Esophagus muscularis mucosa (tissue), 4 donors: ENCODE measurements around the gene GPR153. TPM values are rescaled to one million over a fixed set of nuclear protein-coding genes. Genes with fewer than 3 reads are reported as not detected.
"Not testable (repeated sequence)": the region's sequence is repeated elsewhere in the genome, so short reads cannot be mapped to it uniquely, and the experiment has no call there.

Experiments used
- DNase-seq: peaks from one replicate; pipeline ENCODE4 v3.0.0-alpha.2; 2017; ENCODE audit errors: extremely low spot score
- H3K27ac ChIP-seq, 4 donors: fragments of 200-600 bp; sonication (generic); replicated peaks in 1 of 4; 1 replicate in 3 of 4; 2 replicates in 1 of 4; pipeline ENCODE4 v1.5.1; 2016 to 2019; ENCODE audit warnings: mild to moderate bottlenecking in 1 of 4
- H3K27me3 ChIP-seq, 4 donors: fragments of 200-600 bp; sonication (generic); one replicate each; pipeline versions ENCODE4 v1.5.1 to v1.6.0; 2016 to 2019
- H3K36me3 ChIP-seq, 4 donors: fragments of 200-600 bp; sonication (generic); one replicate each; pipeline ENCODE4 v1.5.1; 2016 to 2019
- H3K4me1 ChIP-seq, 4 donors: fragments of 200-600 bp; sonication (generic); one replicate each; pipeline ENCODE4 v1.5.1; 2016 to 2019
- H3K4me3 ChIP-seq, 4 donors: fragments of 200-600 bp; sonication (generic); 1 replicate in 2 of 4; 2 replicates in 2 of 4; pipeline ENCODE4 v1.5.1; 2016 to 2019; ENCODE audit warnings: mild to moderate bottlenecking in 4 of 4, moderate library complexity in 1 of 4
- H3K9me3 ChIP-seq, 4 donors: fragments of 200-600 bp; sonication (generic); 1 replicate in 3 of 4; 2 replicates in 1 of 4; pipeline ENCODE4 v1.5.1; 2016 to 2019
- EP300 ChIP-seq: sonication (generic); formaldehyde crosslinking; IDR thresholded peaks from one replicate; pipeline ENCODE4 v1.6.1; 2017; ENCODE audit warnings: antibody characterized with exemption
- POLR2A ChIP-seq: fragments of 450-650 bp; IDR thresholded peaks from one replicate; pipeline ENCODE4 v1.6.1; 2017; ENCODE audit warnings: antibody characterized with exemption, moderate library complexity, mild to moderate bottlenecking, low read depth
- POLR2AphosphoS5 ChIP-seq, 2 donors: sonication (generic); formaldehyde crosslinking; IDR thresholded peaks; one replicate each; pipeline ENCODE4 v1.6.1; 2017; ENCODE audit warnings: antibody characterized with exemption in 2 of 2
- WGBS: methylation state at CpG from one replicate; pipeline ENCODE4 v1.1.5; 2018; 5-methylcytosine and 5-hydroxymethylcytosine counted together
- intact Hi-C: fragments of 100-400 bp; cut with DNase I; formaldehyde crosslinking; loops from one replicate; pipeline ENCODE4 v1.15.1; 2023
- total RNA-seq, 4 donors: library from RNA; depleted of rRNA; stranded (reverse); fragments of >200 nt; gene quantifications; one replicate each; pipeline versions ENCODE4 v1.1.0 to v1.2.1, GENCODE V29; 2016
- TF ChIP-seq, protein P1 (sequence below), 3 experiments: fragments of 200-600 bp in 2 of 3; fragments of 450-650 bp in 1 of 3; sonication (generic) in 2 of 3; IDR thresholded peaks; one replicate each; pipeline ENCODE4 v1.5.1; 2017 to 2019; ENCODE audit warnings: antibody characterized with exemption in 3 of 3, mild to moderate bottlenecking in 2 of 3, moderate library complexity in 1 of 3

The GPR153 gene
- total RNA-seq = 10 to 100 TPM in 2 of 4 donors, 1 to 10 TPM in 2; 5.5 to 11.0 (median 9.3) TPM

GRCh38 chr1:6260961-6261614 lies at the start of gene GPR153:
Gene GPR153 (minus strand): TSS chr1:6261098. CDS start chr1:6254905, 6,193 bp downstream.
- DNase-seq = no peak
- peak within 1 kb of the TSS; percentile 70 to 83 (median 73) for H3K27ac ChIP-seq
- intact Hi-C loops = no loop called here
- H3K4me1 ChIP-seq = peaks cover 33 to 63% (median 51%) of the 10 kb centered on the region in 4 donors
- H3K9me3 ChIP-seq = no peaks in the 10 kb centered on the region
- peak within 1 kb of the TSS; percentile 64 to 74 (median 66) for H3K4me3 ChIP-seq
- no peaks in the 10 kb centered on the region for H3K36me3 ChIP-seq
- WGBS = 9% methylated on average over 7 of the region's 78 CpGs
- TF ChIP-seq, protein P1, sequence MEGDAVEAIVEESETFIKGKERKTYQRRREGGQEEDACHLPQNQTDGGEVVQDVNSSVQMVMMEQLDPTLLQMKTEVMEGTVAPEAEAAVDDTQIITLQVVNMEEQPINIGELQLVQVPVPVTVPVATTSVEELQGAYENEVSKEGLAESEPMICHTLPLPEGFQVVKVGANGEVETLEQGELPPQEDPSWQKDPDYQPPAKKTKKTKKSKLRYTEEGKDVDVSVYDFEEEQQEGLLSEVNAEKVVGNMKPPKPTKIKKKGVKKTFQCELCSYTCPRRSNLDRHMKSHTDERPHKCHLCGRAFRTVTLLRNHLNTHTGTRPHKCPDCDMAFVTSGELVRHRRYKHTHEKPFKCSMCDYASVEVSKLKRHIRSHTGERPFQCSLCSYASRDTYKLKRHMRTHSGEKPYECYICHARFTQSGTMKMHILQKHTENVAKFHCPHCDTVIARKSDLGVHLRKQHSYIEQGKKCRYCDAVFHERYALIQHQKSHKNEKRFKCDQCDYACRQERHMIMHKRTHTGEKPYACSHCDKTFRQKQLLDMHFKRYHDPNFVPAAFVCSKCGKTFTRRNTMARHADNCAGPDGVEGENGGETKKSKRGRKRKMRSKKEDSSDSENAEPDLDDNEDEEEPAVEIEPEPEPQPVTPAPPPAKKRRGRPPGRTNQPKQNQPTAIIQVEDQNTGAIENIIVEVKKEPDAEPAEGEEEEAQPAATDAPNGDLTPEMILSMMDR (IDR thresholded peaks at IDR 0.05) = no peak
- peaks cover 4 to 65% (median 13%) of the 10 kb centered on the region in 4 donors for H3K27me3 ChIP-seq

GRCh38 chr1:6310116-6310848 lies 49.4 kb upstream of the GPR153 start:
- no peak for DNase-seq
- no peak for TF ChIP-seq POLR2AphosphoS5 (IDR thresholded peaks at IDR 0.05)
- TF ChIP-seq, protein P1 (IDR thresholded peaks at IDR 0.05) = no peak
- no peak for TF ChIP-seq EP300
- no peak for TF ChIP-seq POLR2A
- Histone ChIP-seq H3K9me3 (no peaks in the 10 kb centered on the region), H3K36me3 (no peaks in the 10 kb centered on the region), H3K4me3 (no peak overlapping the region), H3K27ac (no peak overlapping the region), H3K27me3 (no peaks in the 10 kb centered on the region), H3K4me1 (no peaks in the 10 kb centered on the region)
- intact Hi-C loops = no loop called here
- WGBS = 94% methylated on average over 6 of the region's 9 CpGs

GRCh38 chr1:6309564-6309963 lies 48.7 kb upstream of the GPR153 start:
- no peak overlapping the region for H3K4me3 ChIP-seq
- H3K36me3 ChIP-seq = no peaks in the 10 kb centered on the region
- no peaks in the 10 kb centered on the region for H3K4me1 ChIP-seq
- no peaks in the 10 kb centered on the region for H3K9me3 ChIP-seq
- TF ChIP-seq POLR2AphosphoS5 (IDR thresholded peaks at IDR 0.05) (no peak), POLR2A (no peak), EP300 (no peak)
- TF ChIP-seq, protein P1 (IDR thresholded peaks at IDR 0.05) = no peak
- WGBS = 83% methylated on average over 7 of the region's 7 CpGs
- no peaks in the 10 kb centered on the region for H3K27me3 ChIP-seq
- intact Hi-C loops = no loop called here
- no peak for DNase-seq
- H3K27ac ChIP-seq = no peak overlapping the region

DNA sequence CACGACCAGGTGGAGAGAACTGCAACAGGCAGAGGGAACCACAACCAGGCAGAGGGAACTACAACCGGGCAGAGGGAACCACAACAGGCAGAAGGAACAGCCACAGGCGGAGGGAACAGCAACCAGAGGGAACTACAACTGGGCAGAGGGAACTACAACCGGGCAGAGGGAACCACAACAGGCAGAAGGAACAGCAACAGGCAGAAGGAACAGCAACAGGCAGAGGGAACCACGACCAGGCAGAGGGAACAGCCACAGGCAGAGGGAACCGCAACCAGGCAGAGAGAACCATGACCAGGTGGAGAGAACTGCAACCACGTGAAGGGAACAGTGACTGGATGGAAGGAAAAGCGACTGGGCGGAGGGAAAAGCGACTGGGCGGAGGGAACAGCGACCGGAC lies 47.6 kb upstream of the GPR153 start:
- Histone ChIP-seq H3K4me1 (no peaks in the 10 kb centered on the region), H3K27me3 (no peaks in the 10 kb centered on the region), H3K27ac (no peak overlapping the region), H3K36me3 (no peaks in the 10 kb centered on the region), H3K9me3 (no peaks in the 10 kb centered on the region), H3K4me3 (no peak overlapping the region)
- TF ChIP-seq, protein P1 (IDR thresholded peaks at IDR 0.05) = no peak
- TF ChIP-seq POLR2A (no peak), EP300 (no peak), POLR2AphosphoS5 (IDR thresholded peaks at IDR 0.05) (no peak)
- intact Hi-C loops = no loop called here
- no peak for DNase-seq
- 91% methylated on average over 13 of the region's 13 CpGs for WGBS

DNA sequence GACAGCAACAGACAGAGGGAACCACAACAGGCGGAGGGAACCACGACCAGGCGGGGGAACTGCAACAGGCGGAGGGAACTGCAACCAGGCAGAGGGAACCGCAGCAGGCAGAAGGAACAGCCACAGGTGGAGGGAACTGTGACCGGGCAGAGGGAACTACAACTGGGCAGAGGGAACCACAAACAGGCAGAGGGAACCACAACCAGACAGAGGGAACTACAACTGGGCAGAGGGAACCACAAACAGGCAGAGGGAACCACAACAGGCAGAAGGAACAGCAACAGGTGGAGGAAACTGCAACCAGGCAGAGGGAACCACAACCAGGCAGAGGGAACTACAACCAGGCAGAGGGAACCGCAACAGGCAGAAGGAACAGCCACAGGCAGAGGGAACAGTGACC lies 46.8 kb upstream of the GPR153 start:
- H3K4me1 ChIP-seq, H3K4me3 ChIP-seq, intact Hi-C loops, H3K9me3 ChIP-seq, H3K27ac ChIP-seq, H3K36me3 ChIP-seq, DNase-seq, H3K27me3 ChIP-seq: not testable (repeated sequence)
- WGBS = 91% methylated on average over 7 of the region's 7 CpGs
